LoVo (cell line): ENCODE measurements around the gene HBS1L.

ENCODE experiments used
- DNase-seq: peaks from one replicate; pipeline ENCODE4 v3.0.0-alpha.2; 2016; ENCODE audit warnings: low spot score

HBS1L gene

DNA sequence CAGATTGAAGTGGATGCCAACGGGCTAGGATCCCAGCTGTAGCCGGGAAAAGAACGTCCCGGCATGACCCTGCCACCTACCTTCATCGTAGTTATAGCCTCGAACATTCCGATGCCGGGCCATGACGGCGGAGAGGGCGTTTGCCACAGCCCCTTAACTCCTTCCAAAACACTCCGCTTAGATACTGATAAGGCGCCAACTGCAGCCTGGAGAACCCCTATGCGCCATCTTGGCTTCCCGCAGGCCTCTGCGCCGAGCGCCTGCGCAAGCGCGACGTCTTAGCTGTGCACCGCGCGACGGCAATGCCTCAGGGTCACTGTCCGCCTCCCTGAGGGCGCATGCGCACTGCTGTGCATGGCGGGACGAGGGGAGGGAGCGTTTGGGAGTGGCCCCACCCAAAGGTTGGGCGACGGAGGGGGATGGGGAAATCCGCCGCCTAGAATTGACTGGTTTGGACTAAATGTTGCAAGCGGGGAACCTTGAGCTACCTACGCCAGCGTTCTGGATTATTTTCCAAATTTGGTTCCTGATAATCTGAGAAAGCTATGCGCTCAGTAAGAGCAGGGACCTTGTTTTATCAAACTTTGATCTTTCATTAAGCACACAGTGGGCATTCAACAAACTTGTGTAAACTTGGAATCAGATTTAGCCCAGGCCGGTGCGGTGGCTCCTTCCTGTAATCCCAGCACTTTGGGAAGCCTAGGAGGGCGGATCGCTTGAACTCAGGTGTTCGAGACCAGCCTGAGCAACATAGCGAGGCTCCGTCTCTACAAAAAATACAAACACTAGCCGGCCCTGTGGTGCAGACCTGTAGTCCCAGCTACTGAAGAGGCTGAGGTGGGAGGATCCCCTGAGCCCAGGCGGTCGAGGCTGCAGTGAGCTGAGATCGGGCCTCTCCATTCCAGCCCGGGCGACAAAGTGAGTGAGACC lies at the start of gene HBS1L:
Gene HBS1L (minus strand): TSS at position 254 of the 930 bp plus-strand sequence. CDS start 131 bp downstream, at position 123.
- DNase-seq, result peak; percentile 99

DNA sequence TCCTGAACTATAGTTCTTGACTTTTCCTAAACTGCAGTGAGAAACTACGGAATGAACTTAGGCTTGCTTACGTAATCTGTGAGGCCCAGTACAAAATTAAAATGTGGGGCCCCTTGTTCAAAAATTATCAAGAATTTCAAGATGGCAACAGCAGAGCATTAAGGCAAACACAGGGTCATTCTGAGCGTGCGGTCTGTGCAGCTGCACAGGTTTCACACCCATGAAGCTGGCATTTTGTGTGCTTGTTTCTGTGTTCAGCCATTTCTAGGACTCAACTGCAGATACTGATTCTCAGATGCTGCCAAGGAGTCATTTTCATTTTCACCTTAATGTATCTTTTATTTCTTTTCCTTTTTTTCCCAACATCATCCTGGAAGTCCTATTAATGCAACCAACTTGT lies 49.6 kb upstream of the HBS1L start:
- no peak for DNase-seq

DNA sequence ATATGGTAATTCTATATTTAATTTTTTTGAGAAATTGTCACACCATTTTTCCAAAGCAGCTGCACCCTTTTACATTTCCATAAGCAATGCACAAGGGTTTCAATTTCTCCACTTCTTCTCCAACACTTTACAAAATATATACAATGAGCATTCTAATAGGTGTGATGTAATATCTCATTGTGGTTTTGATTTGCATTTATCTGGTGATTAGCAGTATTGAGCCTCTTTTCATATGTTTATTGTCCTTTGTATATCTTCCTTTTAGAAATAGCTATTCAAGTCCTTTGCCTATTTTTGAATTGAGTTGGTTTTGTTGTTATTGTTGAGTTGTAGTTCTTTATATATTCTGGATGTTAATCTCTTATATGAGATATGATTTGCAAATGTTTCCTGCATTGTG lies 47.6 kb upstream of the HBS1L start:
- DNase-seq, result no peak

DNA sequence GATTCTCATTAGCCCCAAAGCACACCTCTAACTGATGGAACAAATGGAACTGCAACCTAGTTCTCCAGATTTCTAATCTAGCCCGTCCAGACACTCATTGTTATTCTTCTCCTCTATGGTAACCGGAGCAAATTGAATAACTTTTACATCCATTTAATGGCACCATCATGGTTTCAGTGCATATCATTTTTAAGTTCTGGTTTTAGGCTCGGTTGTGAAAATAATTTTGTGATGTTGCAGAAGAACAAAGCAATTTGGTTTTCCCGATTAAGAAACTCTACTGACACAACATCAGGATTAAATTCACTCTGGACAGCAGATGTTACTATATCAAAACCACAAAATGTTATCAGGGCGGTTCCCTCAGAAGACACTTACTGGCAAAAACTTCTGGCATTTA lies 42.5 kb upstream of the HBS1L start:
- DNase-seq, result no peak

DNA sequence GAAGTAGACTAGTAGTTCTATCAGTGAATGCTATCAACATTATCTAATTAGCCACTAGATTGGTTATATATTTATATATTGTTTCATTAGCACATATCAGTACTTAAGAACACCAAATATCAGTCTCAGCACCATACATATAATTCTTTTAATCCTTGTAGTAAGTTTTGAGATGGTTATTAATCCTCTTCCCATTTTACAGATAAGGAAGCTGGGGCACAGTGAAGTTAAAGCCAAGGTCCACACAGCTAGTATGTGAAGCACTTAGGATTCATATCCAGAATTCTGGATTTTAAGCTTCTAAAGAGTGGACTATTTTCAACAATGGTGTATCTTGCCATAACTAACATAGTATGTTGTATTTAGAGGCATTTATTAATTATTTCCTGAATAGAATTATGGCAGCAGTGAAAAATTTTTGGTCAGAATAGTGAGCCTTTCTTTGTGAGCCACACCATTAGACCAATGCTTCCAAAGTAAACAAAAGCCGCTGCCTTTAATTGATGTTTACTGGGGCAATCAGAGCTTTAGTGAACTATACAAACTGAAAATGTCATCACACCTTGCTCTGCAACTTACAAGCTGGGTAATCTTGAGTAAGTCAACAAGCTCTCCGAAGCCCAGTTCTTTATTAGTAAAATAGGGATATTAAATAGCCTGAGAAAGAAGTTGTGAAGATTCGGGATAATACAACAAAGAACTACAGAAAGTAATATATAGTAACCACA lies 41.9 kb upstream of the HBS1L start:
- no peak for DNase-seq

DNA sequence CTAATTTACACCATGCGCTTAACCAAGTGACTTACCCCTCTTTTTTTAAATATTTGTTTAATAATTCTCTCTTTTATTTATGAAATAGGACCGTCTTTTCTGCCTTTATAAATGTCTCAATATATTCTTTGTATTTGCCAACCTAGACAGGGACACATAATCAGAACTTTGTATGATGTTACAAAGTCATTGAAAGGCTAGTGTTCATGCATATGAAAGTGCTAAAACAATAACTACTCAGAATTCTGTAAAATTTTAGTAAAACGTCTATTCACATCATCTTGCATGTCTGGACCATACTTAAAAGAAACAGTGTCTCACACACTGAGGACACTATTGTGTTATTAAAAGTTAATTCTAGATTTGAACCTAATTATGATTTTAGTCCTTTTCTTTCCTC lies 41.1 kb upstream of the HBS1L start:
- DNase-seq, result no peak

DNA sequence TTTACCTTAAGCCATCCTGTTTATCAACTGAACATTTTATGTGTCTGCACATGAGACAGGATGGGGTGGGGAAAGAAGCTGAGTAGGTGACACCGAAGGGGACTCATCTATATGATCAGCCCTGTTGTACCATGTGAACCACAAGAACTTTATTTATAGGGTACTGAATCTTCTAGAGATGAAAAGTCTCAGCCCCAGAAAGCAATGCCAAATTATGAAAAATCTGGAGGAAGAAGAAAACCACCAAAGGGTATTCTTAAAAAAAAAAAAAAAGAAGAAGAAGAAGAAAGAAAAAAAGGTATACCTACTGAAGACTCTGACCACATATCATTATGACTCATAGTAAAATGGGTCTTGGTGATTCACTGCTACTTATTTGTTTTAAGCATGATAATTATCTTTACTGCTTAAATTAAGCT lies 39.8 kb upstream of the HBS1L start:
- DNase-seq, result peak; percentile 38

DNA sequence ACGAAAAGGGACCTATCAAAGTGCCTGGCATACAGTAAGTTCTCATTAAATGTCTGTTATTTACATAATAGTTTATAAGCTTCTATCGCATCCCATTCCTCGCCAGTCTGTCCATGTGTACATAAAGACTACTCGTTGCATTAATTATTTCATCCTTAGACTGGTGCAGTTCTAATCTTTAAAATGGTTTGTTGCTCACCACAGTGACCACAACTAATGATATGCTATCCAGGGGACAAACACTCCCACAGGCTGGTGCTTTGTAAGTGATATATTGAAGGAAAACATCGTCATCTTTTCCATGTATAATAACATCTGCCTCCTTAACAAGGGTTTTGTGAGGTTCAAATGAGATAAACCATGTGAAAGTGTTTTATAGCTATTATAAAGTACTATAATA lies 39.0 kb upstream of the HBS1L start:
- no peak for DNase-seq

DNA sequence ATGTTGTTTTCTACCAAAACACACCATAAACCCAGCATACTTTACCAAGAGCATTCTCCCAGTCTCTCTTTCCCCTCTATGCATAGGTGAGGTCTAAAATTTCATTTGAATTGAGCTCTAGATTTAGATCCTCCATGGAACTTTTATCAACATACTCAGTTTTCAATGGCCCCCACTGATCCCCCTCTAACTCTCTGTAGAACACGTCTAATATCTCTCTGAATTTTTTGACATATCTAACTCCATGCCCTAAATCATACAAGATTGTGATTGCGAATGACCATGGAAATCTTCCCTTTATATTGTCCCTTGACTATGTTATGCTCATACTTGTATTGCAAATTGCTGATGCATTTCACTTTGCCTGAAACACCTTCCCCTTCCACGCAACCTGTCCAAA lies 38.1 kb upstream of the HBS1L start:
- DNase-seq, result no peak

DNA sequence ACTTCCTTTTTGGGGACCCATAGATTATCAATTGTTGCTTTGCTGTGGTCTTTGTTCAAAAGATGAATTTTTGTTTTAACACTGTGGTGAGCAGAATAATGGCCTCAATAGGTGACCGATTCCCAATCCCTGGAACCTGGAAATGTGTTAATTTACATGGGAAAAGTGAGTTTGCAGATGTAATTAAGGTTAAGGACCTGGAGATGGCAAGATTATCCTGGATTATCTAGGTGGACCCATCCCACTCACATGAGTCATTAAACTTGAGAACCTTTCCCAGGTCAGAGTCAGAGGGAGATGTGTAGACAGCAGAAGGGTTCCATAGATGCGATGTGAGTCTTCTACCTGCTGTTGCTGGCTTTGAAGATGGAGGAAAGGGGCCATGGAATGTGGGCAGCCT lies 36.2 kb upstream of the HBS1L start:
- no peak for DNase-seq

DNA sequence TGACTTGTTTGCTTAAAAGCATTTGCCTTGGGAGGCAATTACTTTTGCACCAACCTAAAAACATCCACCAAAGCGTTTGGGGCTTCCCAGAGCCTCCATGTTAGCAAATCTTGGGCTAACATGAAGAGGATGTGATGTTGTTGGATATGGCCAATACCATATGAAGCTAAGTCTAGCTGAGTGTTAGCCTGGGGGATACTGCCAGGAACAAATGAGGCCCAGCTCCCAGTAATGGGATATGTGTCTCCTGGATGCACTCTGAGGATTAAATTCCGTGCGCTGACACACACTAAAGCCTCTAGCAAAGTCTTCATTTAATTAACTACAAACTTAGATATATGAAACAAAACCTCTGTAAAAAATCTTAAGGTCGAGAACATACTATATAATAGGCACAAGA lies 35.3 kb upstream of the HBS1L start:
- no peak for DNase-seq

DNA sequence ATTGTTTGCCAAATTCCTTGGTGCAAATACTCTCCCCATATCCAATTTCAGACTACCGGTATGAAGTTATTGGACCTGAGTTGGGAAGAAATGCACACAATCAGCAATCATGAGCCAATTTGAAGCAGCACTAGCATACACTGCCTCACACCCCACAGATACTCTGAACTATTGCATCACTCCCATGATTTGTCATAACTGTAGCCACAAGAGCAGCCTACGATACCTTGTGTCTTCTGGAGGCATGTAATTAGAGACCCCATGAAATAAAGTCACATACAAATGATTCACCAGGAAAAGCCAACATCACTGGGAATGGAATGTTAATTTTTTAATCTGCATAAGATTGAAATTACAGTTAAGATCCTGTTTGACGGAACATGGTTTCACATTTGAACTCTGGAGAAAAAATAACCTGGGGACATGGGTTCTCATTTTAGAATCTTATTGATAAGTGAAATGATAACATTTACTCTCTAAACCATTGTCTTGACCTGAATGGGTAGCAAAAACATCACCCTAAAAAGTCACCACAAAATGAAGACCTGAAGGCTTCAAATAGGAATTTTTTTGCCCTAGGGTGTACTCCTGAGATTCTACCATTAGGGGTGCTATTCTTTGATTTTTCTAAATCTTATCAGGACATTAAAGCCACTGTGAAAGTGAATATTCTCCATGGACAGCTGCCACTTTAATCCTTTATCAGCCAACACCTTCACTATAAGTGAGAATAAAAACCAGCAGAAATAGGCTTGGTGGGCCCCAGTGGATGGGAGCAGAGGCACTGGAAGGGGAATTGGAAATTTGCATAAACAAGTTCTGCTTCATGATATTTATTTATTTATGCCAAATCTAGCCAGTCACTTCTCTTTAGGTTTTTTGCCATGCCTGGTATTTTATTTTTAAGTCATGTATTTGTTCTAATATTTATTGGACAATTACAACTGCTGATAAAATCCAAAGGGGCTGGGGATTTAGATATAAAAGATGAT lies 34.5 kb upstream of the HBS1L start:
- DNase-seq, result peak; percentile 18

DNA sequence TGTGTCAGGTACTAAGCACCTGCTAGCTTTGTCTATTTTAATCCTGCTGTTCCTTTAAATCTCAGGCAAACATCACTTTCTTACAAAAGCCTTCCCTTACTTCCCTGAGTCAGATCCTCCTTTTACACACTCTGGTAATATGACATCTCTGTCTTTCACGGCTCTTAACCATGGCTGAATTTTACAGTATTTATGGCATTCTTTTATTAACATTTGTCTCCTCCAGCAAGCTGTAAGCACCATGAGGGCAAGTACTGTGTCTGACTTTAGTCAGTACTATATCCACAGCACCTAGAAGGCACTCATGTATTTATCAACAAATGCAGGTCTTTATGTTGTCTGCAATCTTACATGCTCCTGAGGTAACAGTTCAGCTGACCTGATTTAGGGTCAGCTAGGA lies 33.7 kb upstream of the HBS1L start:
- no peak for DNase-seq

DNA sequence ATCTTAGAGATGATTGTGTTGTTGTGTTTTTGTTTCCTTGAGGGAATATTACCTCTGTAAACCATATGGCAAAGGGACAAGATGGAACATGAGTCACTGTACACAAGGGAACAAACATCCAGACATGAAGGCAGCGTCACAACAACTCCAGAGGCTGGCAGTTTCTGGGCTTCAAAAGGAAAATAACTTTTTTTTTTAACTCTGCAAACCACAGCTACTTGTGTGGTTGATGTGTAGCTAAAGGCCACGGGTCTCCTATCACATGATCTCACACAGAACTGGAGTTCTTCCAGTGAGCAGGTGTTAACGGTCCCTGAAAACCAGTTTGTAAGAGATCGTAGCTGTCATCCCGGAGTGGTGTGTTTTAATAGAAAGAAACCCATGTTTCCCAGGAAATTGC lies 33.2 kb upstream of the HBS1L start:
- DNase-seq, result no peak

DNA sequence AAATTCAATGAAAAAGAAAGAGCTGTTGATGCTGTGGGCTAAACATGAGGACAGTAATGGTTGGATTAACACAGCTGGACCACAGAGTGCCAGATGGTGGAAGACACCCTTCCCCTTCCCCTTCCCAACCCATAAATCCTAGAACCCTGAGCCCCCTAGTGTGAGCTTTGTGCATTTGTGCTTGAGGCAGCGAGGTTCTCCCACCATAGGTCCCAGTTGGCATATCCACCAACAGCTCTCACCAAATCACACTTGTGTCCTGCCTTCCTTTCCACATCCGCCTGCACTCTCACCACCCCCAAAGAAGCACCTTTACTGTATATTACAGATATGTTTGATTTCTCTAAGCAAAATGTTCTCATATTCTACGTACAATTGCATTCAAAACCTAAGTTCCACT lies 32.8 kb upstream of the HBS1L start:
- no peak for DNase-seq

DNA sequence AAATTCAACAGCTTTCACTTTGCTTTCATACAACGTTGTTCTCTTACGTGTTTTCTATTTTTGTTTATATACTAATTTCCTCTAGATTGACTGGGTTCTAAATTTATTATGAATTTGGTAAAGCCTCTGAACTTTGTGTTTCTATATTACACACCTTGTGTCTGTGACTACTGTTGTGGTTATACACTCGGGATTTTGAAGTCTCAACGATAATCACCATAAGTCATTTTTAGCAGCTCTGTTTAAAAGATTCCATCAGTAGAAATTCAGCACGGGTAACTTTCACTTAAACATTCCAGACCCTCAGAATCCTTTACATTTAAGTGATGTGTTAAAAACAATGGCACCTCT lies 31.8 kb upstream of the HBS1L start:
- DNase-seq, result no peak

DNA sequence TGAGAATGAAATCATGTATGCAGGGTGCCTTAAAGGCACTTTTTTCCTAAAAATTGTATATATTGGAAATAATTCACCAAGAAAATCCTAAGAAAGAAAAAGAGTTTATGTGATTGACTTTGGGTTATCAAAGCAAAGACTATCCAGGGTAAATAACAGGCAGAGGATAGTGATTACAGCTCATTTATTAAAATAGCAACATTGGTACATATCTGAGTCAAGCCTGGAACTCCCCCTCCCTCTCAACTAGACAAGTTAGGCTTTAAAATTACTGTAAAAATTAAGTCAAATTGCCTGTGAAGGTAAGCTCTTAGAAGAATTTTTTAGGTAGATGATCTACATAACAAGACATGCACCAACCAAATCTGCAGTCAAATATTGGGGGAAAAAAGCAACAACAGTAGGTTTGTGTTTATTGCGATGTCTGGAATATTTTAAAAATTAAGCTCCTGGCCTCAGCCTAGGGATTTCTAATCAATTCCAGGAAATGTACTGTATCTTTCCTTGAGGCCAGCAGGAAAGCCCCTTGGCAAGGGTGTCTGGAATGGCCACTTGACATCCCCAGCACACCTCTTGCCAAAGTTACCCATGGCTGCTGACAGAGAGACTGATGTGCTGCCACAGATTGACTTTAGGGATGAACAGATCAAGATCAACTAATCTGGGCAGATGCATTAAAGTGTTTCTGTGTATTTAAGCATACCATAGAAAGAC lies 31.2 kb upstream of the HBS1L start:
- DNase-seq, result no peak

DNA sequence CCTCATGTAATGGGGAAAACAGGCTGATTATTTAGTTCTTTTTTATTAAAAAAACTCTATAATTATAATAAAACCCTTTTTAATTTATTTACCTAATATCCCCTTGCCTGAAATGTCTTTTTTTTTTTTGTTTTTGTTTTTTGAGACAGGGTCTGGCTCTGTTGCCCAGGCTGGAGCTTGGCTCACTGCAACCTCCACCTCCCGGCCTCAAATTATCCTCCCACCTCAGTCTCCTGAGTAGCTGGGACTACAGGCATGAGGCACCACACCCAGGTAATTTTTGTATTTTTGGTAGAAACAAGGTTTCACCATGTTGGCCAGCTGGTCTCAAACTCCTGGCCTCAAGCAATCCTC lies 30.3 kb upstream of the HBS1L start:
- DNase-seq, result no peak

DNA sequence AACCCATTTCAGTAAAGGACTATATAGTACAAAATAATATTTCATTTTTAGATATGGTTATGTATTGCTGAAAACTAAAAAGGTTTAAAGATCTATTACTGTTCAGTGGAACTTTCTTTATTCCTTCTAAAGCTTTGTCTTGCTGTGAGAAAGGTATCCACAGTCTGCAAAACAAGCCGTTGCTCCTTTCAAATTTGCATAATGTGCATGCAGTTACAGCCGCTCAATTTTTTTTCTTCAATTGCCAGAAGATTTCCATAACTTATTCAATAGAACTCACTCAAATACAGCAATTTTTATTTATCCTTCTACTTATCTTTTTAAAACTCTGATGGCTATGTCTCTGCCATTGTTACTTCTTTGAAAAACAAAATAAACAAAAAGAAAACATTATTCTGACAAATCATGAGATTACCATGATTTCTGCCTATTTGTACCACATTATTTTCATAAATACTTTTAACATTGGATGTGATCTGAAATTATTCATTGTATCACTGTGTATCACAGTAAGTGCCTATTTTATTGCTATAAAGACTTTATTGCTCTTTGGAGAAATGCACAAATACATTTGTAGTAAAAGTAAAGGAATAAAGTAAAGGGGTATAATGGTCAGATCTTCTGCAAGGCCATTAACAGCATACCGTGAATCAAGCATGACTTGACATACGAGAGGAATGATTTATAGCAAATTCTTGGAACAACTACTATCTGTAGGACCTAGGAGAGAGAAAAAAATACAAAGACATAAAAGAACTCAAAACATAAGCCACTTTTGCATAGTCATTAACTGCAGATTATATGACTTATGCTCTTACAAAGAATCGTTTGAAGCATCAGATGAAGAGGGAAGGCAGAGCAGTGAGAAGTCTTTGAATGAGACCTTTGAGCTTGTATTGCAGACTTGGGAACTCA lies 29.6 kb upstream of the HBS1L start:
- no peak for DNase-seq

DNA sequence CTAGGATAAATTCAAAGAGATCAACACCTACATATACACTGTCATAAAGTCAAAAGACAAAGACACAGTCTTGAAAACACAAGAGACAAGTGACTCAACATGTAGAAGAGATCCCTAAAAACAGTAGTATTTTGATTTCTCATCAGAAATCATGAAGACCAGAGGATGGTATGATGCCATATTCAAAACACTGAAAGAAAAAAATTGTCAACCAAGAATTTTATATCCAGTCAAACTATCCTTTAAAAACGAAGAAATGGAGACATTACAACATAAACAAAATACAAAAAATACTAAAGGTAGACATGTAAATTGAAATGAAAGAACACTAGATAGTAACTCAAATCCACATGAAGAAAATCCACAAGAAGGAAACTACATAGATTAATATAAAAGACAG lies 27.3 kb upstream of the HBS1L start:
- DNase-seq, result no peak

DNA sequence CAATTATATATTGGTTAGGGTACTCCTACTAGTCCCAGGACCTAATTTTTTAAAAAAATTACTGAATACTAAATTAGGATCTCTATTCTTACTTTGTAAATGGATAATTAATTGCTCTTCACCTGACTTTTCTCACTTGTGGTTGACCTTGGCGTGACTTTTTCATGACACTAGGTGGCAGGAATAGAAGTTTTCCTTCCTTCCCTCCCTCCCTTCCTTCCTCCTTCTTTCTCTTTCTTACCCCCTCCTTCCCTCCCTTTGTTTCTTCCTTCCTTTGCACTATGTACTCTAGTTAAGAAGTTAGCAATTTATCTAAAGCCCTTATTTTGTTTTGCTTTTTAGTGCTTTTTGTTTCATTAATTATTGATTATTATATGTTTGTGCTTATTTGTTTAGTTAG lies 20.4 kb upstream of the HBS1L start:
- DNase-seq, result no peak
